Panc1 (cell line): ENCODE measurements around the gene CAMK4. TPM values are rescaled to one million over a fixed set of nuclear protein-coding genes. Genes with fewer than 3 reads are reported as not detected.

Experiments used
- ATAC-seq: fragments of 200-7000 bp; cut with Tn5 transposase; 2 replicates; pipeline ENCODE4 v1.9.1; 2020; ENCODE audit warnings: mild to moderate bottlenecking, moderate library complexity
- BruUV-seq: library from RNA; stranded (reverse); fragments of 400-500 nt; replicated peaks from 2 replicates; lab custom pipeline; 2021; lab: Mats Ljungman, UMichigan
- CTCF ChIA-PET: fragments of 300-600 bp; sonication (Branson Sonifier 250); formaldehyde crosslinking; loops from one replicate; lab custom pipeline; 2022; ENCODE audit warnings: antibody characterized with exemption; lab: Charles Lee
- POLR2A ChIA-PET: fragments of 300-600 bp; sonication (Branson Sonifier 250); formaldehyde crosslinking; loops from one replicate; lab custom pipeline; 2022; ENCODE audit warnings: antibody characterized with exemption; lab: Charles Lee
- DNase-seq: peaks from one replicate; pipeline ENCODE4 v3.0.0-alpha.2; 2010; ENCODE audit warnings: low read depth, low spot score
- H3K27ac ChIP-seq: 2 replicates; pipeline ENCODE4 v1.5.1; 2011; ENCODE audit warnings: mild to moderate bottlenecking, low read length, inconsistent platforms
- H3K27me3 ChIP-seq: fragments of 200-500 bp; sonication (Bioruptor generic); 2 replicates; pipeline ENCODE4 v1.6.0; 2014; ENCODE audit warnings: low read length, inconsistent platforms; ENCODE audit not compliant: control insufficient read depth, insufficient read depth
- H3K36me3 ChIP-seq: fragments of 200-500 bp; sonication (Bioruptor generic); 2 replicates; pipeline ENCODE4 v1.5.1; 2014; ENCODE audit warnings: inconsistent platforms, mild to moderate bottlenecking, low read length, moderate library complexity; ENCODE audit not compliant: control insufficient read depth, insufficient read depth
- H3K4me1 ChIP-seq: 2 replicates; pipeline ENCODE4 v1.5.1; 2011; ENCODE audit warnings: inconsistent platforms, mild to moderate bottlenecking, low read length, moderate library complexity; ENCODE audit not compliant: control insufficient read depth, insufficient read depth
- H3K4me3 ChIP-seq, 2 experiments: 2 replicates each; pipeline ENCODE4 v1.5.1; 2011 to 2012; ENCODE audit warnings: low read depth in 2 of 2, low read length in 2 of 2, mild to moderate bottlenecking in 2 of 2, inconsistent platforms in 1 of 2, moderate library complexity in 1 of 2
- H3K9me3 ChIP-seq: fragments of 200-500 bp; sonication (Bioruptor generic); 2 replicates; pipeline ENCODE4 v1.5.1; 2014; ENCODE audit warnings: low read depth, mild to moderate bottlenecking, inconsistent platforms, low read length, moderate library complexity; ENCODE audit not compliant: control insufficient read depth, insufficient read depth
- CTCF ChIP-seq: fragments of 450-650 bp; IDR thresholded peaks from 2 replicates; pipeline ENCODE4 v1.5.1; 2017; ENCODE audit warnings: mild to moderate bottlenecking
- POLR2AphosphoS5 ChIP-seq: IDR thresholded peaks from 2 replicates; pipeline ENCODE4 v1.6.1; 2012; ENCODE audit warnings: mild to moderate bottlenecking, low read depth, low read length, moderate library complexity
- SIN3A ChIP-seq: IDR thresholded peaks from 2 replicates; pipeline ENCODE4 v1.6.1; 2012; ENCODE audit warnings: low read depth, mild to moderate bottlenecking, low read length, moderate library complexity, borderline replicate concordance; ENCODE audit not compliant: insufficient read depth
- TCF7L2 ChIP-seq: IDR thresholded peaks from 2 replicates; pipeline ENCODE4 v1.6.1; 2011; ENCODE audit warnings: mild to moderate bottlenecking, low read depth, low read length, inconsistent platforms
- in situ Hi-C: cut with HindIII; loops from 2 replicates; pipeline ENCODE4 v1.10.0; 2016; ENCODE audit warnings: low sequenced_read_pairs, low pct_unique_long_range_greater_than_20kb
- intact Hi-C: fragments of 100-400 bp; cut with micrococcal nuclease; formaldehyde crosslinking; loops from one replicate; pipeline ENCODE4 v1.10.0; 2022; ENCODE audit not compliant: unreplicated experiment
- total RNA-seq: library from RNA; stranded (reverse); gene quantifications from one replicate; pipeline ENCODE4 v1.2.1, GENCODE V29; 2021; ENCODE audit not compliant: unreplicated experiment
- TF ChIP-seq, protein P1 (sequence below), 2 experiments: IDR thresholded peaks; 2 replicates each; pipeline ENCODE4 v1.6.1; 2011 to 2012; ENCODE audit warnings: low read depth in 2 of 2, control low read depth in 1 of 2, low read length in 1 of 2, mild to moderate bottlenecking in 1 of 2, moderate library complexity in 1 of 2; ENCODE audit not compliant: insufficient read depth in 1 of 2

Gene CAMK4
- total RNA-seq, 1 experiment from 2014 or later, result 0.39 TPM

DNA sequence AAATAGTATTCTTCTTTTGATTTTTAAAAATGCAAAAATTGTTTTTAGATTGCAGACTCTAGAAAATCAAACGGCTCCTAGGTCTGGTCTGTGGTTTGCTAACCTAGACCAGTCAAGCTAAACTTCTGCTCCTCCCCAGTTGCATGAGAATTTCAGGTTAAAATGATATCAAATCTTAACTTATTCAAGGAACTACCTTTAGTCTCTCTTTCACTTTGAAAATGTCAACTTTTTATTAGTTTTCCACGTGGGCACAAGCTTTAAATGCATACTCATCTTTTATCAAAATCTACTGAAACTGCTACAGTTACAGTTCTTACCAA is 8.8 kb downstream of the CAMK4 start:
- ChIA-PET POLR2A (no interaction called here), CTCF (interaction anchor here (0.7 kb wide), 1 partner anchor 350 kb away, joined by 12 read pairs; no protein-coding TSS in a partner anchor)
- BruUV-seq, result no TSS peak
- no peaks in the 10 kb centered on the region for H3K9me3 ChIP-seq
- no peaks in the 10 kb centered on the region for H3K36me3 ChIP-seq
- DNase-seq, result no peak
- H3K27me3 ChIP-seq, result peaks cover 8% of the 10 kb centered on the region
- intact Hi-C loops, result no loop called here
- H3K4me3 ChIP-seq, result no peak overlapping the region
- no peaks in the 10 kb centered on the region for H3K4me1 ChIP-seq
- ATAC-seq, result no peak
- H3K27ac ChIP-seq, result no peak overlapping the region
- TF ChIP-seq, protein P1, sequence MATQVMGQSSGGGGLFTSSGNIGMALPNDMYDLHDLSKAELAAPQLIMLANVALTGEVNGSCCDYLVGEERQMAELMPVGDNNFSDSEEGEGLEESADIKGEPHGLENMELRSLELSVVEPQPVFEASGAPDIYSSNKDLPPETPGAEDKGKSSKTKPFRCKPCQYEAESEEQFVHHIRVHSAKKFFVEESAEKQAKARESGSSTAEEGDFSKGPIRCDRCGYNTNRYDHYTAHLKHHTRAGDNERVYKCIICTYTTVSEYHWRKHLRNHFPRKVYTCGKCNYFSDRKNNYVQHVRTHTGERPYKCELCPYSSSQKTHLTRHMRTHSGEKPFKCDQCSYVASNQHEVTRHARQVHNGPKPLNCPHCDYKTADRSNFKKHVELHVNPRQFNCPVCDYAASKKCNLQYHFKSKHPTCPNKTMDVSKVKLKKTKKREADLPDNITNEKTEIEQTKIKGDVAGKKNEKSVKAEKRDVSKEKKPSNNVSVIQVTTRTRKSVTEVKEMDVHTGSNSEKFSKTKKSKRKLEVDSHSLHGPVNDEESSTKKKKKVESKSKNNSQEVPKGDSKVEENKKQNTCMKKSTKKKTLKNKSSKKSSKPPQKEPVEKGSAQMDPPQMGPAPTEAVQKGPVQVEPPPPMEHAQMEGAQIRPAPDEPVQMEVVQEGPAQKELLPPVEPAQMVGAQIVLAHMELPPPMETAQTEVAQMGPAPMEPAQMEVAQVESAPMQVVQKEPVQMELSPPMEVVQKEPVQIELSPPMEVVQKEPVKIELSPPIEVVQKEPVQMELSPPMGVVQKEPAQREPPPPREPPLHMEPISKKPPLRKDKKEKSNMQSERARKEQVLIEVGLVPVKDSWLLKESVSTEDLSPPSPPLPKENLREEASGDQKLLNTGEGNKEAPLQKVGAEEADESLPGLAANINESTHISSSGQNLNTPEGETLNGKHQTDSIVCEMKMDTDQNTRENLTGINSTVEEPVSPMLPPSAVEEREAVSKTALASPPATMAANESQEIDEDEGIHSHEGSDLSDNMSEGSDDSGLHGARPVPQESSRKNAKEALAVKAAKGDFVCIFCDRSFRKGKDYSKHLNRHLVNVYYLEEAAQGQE (IDR thresholded peaks at IDR 0.05; ENCODE audit: insufficient read depth in 1 of 2, low read depth in 2 of 2, low read length in 1 of 2), result no peak
- TF ChIP-seq POLR2AphosphoS5, result no peak
- TF ChIP-seq TCF7L2, result no peak
- no peak for TF ChIP-seq CTCF
- TF ChIP-seq SIN3A, result no peak
- in situ Hi-C loops, result no loop called here

GRCh38 chr5:111234125-111234524 is 9.9 kb downstream of the CAMK4 start:
- Histone ChIP-seq H3K4me3 (no peak overlapping the region), H3K27ac (no peak overlapping the region), H3K9me3 (no peaks in the 10 kb centered on the region), H3K27me3 (peaks cover 4% of the 10 kb centered on the region), H3K36me3 (no peaks in the 10 kb centered on the region), H3K4me1 (no peaks in the 10 kb centered on the region)
- no TSS peak for BruUV-seq
- no peak for DNase-seq
- no peak for ATAC-seq
- ChIA-PET POLR2A (no interaction called here), CTCF (no interaction called here)
- no peak for TF ChIP-seq CTCF
- no peak for TF ChIP-seq TCF7L2
- TF ChIP-seq, protein P1 (IDR thresholded peaks at IDR 0.05; ENCODE audit: insufficient read depth in 1 of 2, low read depth in 2 of 2, low read length in 1 of 2), result no peak
- TF ChIP-seq POLR2AphosphoS5, result no peak
- no peak for TF ChIP-seq SIN3A
- intact Hi-C loops, result no loop called here
- in situ Hi-C loops, result no loop called here
